Left hindlimb (tissue), 1 donor: ENCODE data around the gene MYO1E.
"Not testable (repeated sequence)": the region's sequence is repeated elsewhere in the genome, so short reads cannot be mapped to it uniquely, and the experiment has no call there.

Experiments used
- DNase-seq: peaks from one replicate; pipeline ENCODE4 v3.0.0-alpha.2; 2018

MYO1E gene

GRCh38 chr15:59289574-59289973 lies 83.1 kb downstream of the MYO1E start:
- DNase-seq = no peak

GRCh38 chr15:59283717-59284391 lies 88.8 kb downstream of the MYO1E start:
- no peak for DNase-seq

- DNase-seq = no peak
Measured at GRCh38 chr15:59282515-59283337, 89.9 kb downstream of the MYO1E start.

- no peak for DNase-seq
Measured at GRCh38 chr15:59281699-59282098, 91.0 kb downstream of the MYO1E start.

- no peak for DNase-seq
Measured at GRCh38 chr15:59280855-59281254, 91.8 kb downstream of the MYO1E start.

- DNase-seq = not testable (repeated sequence)
Measured at GRCh38 chr15:59280292-59280691, 92.4 kb downstream of the MYO1E start.

- no peak for DNase-seq
Measured at GRCh38 chr15:59279023-59279422, 93.6 kb downstream of the MYO1E start.

GRCh38 chr15:59278120-59278519 lies 94.6 kb downstream of the MYO1E start:
- no peak for DNase-seq

GRCh38 chr15:59276225-59277178 lies 96.2 kb downstream of the MYO1E start:
- DNase-seq = no peak

- no peak for DNase-seq
Measured at GRCh38 chr15:59274126-59274970, 98.3 kb downstream of the MYO1E start.

GRCh38 chr15:59273234-59273633 lies 99.4 kb downstream of the MYO1E start:
- no peak for DNase-seq

- DNase-seq = no peak
Measured at GRCh38 chr15:59271595-59272201, 101.0 kb downstream of the MYO1E start.

GRCh38 chr15:59268852-59269407 lies 103.7 kb downstream of the MYO1E start:
- no peak for DNase-seq

- DNase-seq = no peak
Measured at GRCh38 chr15:59268168-59268851, 104.4 kb downstream of the MYO1E start.

- no peak for DNase-seq
Measured at GRCh38 chr15:59266028-59266427, 106.6 kb downstream of the MYO1E start.

GRCh38 chr15:59262316-59262715 lies 110.4 kb downstream of the MYO1E start:
- DNase-seq = no peak

- no peak for DNase-seq
Measured at GRCh38 chr15:59260090-59260489, 112.6 kb downstream of the MYO1E start.

- no peak for DNase-seq
Measured at GRCh38 chr15:59259137-59259943, 113.3 kb downstream of the MYO1E start.

GRCh38 chr15:59258317-59258716 lies 114.4 kb downstream of the MYO1E start:
- DNase-seq = no peak

- no peak for DNase-seq
Measured at GRCh38 chr15:59257140-59257539, 115.5 kb downstream of the MYO1E start.
